Mucosa of gallbladder (tissue), 1 donor: Measurements from ENCODE around the gene KDM7A. TPM values are rescaled to one million over a fixed set of nuclear protein-coding genes. Genes with fewer than 3 reads are reported as not detected.
"Not testable (repeated sequence)": the region's sequence is repeated elsewhere in the genome, so short reads cannot be mapped to it uniquely, and the experiment has no call there.

Experiments used
- DNase-seq: peaks from one replicate; pipeline ENCODE4 v3.0.0-alpha.2; 2020; ENCODE audit warnings: low spot score
- total RNA-seq: library from RNA; stranded (reverse); gene quantifications from one replicate; pipeline ENCODE4 v1.2.1, GENCODE V29; 2021
- donor health status: DM: no; HTN: no; CAD: no.

Gene KDM7A
- total RNA-seq, 1 donor from 2014 or later: 9.7 TPM

- DNase-seq: not testable (repeated sequence)
Measured at GRCh38 chr7:140202942-140203341, 26.2 kb upstream of the KDM7A start.

DNA sequence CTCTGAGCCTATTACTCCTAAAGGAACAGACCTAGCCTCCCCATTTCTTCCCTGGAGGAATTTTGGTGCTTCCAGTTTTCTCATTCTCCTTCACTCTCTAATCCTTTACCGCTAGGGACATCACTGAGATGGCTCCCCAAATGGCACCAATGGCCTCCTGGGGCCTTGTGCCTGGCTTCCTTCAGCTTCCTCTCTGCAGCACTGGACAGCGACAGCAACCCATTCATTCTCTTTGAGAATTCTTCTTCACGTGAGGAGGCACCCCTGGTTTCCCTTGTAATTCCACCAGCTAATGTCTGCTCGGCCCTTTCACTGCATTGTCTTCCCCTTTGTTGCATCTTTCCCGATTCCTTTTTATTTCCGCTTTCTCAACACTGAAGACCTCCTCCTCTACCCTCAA is 24.6 kb upstream of the KDM7A start:
- DNase-seq: no peak

DNA sequence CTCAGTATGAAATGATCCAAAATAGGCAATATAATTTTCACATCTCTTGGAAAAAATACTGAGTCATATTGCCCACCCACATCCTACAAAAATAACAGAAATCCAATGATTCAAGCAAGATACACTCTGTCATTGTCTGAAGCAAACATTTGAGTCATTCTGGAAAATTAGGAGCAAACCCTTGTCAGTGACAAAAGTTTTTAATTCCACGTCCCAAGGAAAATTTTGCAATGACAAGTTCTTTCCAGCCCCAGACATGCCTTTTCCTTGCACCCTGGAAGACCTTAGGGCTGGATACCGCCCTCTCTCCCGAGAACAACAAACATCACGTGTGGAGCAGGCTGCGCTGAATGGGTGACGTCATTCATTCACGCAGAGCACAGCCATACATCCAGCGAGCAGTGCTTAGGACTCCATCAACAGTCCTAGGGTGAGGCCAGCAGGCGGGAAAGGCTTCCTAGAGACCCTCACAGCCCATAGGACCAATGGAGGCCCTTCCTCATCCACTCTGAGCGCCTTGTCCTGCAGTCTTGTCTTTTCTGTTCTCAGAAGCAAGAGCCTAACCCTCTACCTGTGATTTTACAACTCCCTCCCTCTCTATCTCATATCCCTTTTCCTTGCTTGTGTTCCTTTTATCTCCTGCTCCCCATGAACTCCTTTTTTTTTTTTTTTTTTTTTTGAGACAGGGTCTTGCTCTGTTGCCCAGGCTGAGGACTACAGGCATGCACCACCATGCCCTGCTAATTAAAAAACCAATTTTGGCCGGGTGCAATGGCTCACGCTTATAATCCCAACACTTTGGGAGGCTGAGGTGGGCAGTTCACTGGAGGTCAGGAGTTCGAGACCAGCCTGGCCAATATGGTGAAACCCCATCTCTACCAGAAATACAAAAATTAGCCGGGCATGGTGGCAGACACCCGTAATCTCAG is 23.5 kb upstream of the KDM7A start:
- peak; percentile 18 for DNase-seq

DNA sequence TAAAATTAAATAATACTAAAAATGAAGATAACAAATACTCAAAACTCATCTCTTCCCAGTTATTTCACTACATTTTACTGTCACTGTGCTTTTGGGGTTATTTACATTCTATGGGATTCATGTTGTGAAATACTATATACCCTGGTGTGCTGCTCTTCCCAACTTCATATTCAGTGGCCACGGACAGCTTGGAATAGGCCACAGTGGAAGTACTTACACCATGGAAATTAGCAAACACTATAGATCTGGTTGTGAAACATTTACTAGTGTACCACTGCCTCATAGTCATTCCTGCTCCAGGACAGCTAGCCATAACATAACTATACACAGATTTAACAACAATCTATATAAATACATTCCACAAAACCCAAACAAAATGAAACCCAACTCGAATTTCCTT is 21.2 kb upstream of the KDM7A start:
- no peak for DNase-seq

DNA sequence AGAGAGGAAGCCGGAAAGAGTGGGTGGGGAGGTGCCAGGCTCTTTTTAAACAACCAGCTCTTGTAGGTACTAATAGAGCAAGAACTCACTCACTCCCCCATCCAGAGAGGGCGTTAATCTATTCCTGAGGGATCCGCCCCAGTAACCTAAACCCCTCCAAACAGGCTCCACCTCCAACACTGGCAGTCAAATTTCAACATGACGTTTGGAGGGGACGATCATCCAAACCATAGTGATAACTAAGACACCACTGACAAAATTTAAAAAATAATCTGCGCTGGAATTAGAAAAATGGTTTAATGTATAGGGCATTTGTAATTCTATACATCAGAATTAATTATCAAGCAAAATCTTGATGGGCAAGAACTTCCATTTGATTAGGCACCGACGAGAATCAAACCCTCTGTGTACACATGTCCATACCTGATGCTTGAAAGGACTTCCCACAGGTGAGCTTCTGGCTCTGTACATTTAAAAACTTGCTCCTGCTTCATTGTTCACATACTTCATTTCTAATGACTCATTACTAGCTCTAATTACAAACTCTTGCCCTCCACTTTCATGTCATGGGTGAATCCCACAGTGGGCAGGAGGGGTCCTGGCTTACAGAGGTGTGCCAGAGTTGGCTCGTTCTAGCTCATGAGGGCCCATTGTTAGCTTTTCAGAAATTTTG is 20.6 kb upstream of the KDM7A start:
- DNase-seq: no peak

DNA sequence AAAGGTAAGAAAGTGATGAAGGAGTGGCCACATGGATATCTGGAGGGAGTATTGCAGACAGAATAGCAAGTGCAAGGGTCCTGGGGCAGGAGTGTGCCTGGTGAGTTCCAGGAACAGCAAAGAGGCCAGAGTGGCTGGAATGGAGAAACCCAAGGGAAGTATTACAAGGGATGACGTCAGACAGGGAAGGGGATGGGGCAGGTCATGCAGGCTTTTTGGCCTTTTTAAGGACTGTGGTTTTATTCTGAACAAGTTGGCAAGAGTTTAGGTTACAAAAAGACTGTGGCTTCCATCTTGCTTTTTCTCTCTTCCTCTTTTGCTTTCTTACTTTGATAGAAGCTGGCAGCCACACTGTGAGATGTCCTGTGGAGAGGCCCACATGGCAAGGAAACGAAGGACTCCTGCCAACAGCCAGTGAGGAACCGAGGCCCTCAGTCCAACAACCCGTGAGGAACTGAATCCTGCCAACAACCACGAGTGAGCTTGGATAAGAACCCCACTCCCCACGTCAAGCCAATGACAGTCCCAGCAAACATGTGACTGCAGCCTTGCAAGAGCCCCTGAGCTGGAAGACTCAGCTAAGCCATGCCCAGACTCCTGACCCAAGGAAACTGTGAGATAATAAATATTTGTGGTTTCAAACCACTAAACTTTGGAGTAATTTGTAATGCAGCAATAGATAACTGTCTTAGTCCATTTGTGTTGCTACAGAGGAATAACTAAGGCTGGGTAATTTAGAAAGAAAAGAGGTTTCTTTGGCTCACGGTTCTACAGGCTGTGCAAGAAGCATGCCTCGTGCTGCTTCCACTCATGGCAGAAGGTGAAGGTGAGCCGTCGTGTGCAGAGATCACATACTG is 19.8 kb upstream of the KDM7A start:
- DNase-seq: no peak

DNA sequence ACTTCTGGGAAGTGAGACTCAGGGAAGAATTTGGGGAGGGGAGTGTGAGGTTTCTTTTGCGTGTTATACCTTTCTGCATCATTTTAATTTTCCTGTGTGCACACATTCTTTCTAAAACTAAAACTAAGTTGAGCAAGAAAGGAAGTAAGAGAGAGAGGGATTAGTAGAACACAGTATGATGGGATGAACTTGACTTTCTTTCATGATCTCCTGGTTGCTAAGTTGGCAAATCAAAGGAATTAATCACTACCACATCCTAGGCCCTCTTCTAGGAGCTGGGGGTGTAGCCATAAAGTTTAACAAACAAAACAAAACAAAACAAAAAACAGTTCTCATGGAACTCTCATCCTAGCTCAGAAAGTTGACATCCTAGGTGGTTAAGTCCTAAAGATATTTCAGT is 19.1 kb upstream of the KDM7A start:
- no peak for DNase-seq

DNA sequence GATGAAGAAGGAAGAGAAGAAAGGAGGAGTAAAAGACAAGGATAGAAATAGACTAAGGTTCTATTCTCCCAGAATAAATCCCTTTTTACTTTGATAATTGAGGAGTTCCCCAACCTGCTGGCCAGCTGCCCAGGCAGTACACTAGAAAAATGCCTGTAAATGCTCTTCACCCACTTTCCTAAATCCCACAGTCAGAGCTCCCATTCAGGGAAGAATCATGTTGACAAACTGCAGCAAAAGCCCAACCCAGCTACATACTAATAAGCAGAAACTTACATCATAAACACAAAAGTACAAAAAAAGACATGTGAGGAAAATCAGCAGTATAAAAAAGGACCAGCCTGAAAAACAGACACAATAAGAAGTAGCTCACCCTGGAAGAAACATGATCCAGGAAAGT is 15.8 kb upstream of the KDM7A start:
- no peak for DNase-seq

- DNase-seq: no peak
Measured at GRCh38 chr7:140192176-140192575, 15.4 kb upstream of the KDM7A start.

DNA sequence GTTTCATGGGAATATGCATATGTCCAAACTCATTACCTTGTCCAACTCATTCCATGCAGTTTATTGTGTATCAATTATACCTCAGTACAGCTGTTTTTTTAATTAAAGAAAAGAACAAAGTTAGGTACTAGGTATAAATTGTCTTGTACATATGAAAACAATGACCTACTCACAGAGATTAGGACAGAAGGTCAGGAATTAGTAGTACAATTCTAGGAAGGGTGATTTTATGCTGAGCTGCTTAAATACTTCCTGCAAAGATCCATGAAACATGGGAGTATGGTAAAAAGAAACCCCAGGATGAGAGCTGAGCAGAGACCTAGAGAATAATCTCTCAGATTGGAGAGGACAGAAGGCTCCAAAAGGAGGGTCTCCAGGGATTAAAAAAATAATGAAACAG is 13.8 kb upstream of the KDM7A start:
- no peak for DNase-seq

DNA sequence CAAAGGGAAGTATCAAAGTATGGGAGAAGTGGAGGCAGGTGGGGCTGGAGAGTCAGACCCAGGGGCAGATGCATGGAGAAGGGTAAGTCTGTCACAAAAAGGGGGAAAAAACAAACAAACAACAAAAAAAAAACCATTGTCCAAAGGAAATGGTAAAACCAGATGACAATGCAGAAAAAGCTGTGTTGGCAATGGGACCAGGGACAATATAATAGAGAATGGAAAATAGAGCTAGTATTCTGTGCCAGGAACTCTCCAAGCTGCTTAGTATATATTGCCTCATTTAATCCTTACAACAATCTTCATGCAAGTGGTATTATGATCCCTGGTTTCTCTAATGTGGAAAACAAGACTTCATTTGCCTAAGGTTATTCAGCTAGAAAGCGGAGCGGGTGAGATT is 13.1 kb upstream of the KDM7A start:
- DNase-seq: no peak

DNA sequence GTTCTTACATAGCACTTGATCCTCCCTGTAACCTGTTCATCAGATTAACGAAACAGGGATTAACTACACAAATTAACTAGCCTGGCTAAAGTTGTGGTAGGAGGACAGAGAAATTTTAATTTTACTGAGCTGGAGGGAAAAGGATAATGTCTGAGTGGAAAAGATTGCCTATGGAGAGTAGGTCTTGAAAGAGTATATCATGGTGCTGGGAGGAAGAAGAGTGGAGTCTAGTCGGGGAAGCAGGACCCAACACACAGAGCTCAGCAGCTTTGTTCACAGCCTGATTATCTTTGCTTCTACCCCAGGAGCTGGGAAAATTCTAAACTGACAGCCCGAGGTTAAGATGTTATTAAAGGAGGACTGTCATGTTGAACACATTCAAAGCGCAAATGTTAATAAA is 6.1 kb upstream of the KDM7A start:
- DNase-seq: no peak

DNA sequence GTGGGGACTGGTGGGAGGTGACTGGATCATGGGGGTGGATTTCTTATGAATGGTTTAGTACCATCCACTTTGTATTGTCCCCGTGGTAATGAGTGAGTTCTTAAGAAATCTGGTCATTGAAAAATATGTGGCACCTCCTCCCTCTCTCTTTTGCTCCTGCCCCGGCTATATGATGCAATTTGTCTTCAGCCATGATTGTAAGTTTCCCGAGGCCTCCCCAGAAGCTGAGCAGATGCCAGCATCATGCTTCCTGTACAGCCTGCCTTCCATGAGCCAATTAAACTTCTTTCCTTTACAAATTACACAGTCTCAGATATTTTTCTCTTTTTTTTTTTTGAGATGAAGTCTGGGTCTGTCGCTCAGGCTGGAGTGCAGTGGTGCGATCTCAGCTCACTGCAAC is 2.6 kb upstream of the KDM7A start:
- DNase-seq: no peak

- DNase-seq: no peak
Measured at GRCh38 chr7:140176122-140176701, 571 bp downstream of the KDM7A start.

- peak; percentile 91 for DNase-seq
Measured at GRCh38 chr7:140175221-140176121, 1.3 kb downstream of the KDM7A start.

- no peak for DNase-seq
Measured at GRCh38 chr7:140174217-140174616, 2.6 kb downstream of the KDM7A start.

- no peak for DNase-seq
Measured at GRCh38 chr7:140170375-140170774, 6.4 kb downstream of the KDM7A start.

- DNase-seq: no peak
Measured at GRCh38 chr7:140168816-140169215, 8.0 kb downstream of the KDM7A start.

DNA sequence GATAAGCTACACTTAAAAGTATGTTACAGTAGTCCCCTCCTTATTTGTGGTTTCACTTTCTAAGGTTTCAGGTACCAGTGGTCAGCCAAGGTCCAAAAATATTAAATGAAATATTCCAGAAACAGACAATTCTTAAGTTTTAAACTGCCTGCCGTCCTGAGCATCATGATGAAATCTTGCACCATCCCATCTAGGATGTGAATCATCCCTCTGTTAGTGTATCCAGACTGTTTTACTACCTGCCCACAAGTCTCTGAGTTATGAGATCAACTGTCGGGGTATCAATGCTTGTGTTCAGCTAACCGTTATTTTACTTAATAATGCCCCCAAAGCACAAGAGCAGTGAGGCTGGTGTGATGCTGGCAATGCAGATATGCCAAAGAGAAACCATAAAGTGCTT is 11.4 kb downstream of the KDM7A start:
- DNase-seq: no peak

GRCh38 chr7:140162081-140162480 is 14.7 kb downstream of the KDM7A start:
- DNase-seq: not testable (repeated sequence)

DNA sequence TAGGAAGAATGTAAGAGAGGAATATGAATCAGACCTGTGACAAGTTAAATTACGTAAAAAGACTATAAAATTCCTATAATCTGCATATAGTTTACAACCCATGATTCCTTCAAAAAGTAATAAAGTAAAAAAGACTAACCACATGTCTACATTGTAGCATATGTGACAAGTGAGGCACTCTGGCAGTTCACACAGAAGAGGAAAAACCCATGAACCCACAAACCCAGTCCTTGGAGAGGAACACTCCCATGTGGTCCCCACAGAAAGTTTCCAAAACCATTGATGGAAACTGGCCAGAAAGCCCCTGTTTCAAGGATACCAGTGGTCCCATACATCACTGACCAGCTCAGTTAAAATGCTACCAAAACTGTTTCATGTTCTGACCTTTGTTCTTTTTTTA is 15.7 kb downstream of the KDM7A start:
- DNase-seq: no peak
